Esophagus (tissue), 2 donors: ENCODE data around the gene C2CD4D. TPM values are rescaled to one million over a fixed set of nuclear protein-coding genes. Genes with fewer than 3 reads are reported as not detected.

Source experiments
- H3K27ac ChIP-seq, 2 donors: one replicate each; pipeline ENCODE4 v1.5.1; 2013; ENCODE audit warnings: low read depth in 2 of 2, mild to moderate bottlenecking in 2 of 2, inconsistent platforms in 1 of 2, low read length in 1 of 2, moderate library complexity in 1 of 2
- H3K27me3 ChIP-seq, 2 donors: one replicate each; pipeline ENCODE4 v1.6.1; 2013; ENCODE audit warnings: low read length in 2 of 2, control low read depth in 1 of 2, mild to moderate bottlenecking in 1 of 2; ENCODE audit not compliant: insufficient read depth in 2 of 2, control insufficient read depth in 1 of 2
- H3K36me3 ChIP-seq, 2 donors: one replicate each; pipeline ENCODE4 v1.6.1; 2013; ENCODE audit warnings: low read length in 1 of 2; ENCODE audit not compliant: control insufficient read depth in 2 of 2, insufficient read depth in 2 of 2
- H3K4me1 ChIP-seq, 2 donors: one replicate each; pipeline ENCODE4 v1.6.1; 2013; ENCODE audit warnings: low read length in 1 of 2; ENCODE audit not compliant: control insufficient read depth in 2 of 2, insufficient read depth in 2 of 2
- H3K4me3 ChIP-seq, 2 donors: one replicate each; pipeline ENCODE4 v1.5.1; 2013; ENCODE audit warnings: low read length in 2 of 2, mild to moderate bottlenecking in 2 of 2, low read depth in 1 of 2, moderate library complexity in 1 of 2
- H3K9me3 ChIP-seq, 2 donors: one replicate each; pipeline ENCODE4 v1.6.1; 2013; ENCODE audit warnings: mild to moderate bottlenecking in 2 of 2, low read depth in 1 of 2, low read length in 1 of 2, moderate library complexity in 1 of 2; ENCODE audit not compliant: control insufficient read depth in 2 of 2, insufficient read depth in 1 of 2
- WGBS, 2 donors: extraction: QIAGEN DNeasy Blood & Tissue Kit; methylation state at CpG; one replicate each; pipeline ENCODE4 v1.1.7; 2013; 5-methylcytosine and 5-hydroxymethylcytosine counted together
- polyA plus RNA-seq, 2 donors: library from polyadenylated mRNA; stranded (reverse); fragments of 200-250 nt; gene quantifications; one replicate each; pipeline ENCODE4 v1.2.3, GENCODE V29; 2013
- donor health status: healthy with polysubstance abuse.
- donor health status: Bipolar disorder and iron deficiency.

Gene C2CD4D
- polyA plus RNA-seq, 2 donors: 0.12 to 0.19 TPM

DNA sequence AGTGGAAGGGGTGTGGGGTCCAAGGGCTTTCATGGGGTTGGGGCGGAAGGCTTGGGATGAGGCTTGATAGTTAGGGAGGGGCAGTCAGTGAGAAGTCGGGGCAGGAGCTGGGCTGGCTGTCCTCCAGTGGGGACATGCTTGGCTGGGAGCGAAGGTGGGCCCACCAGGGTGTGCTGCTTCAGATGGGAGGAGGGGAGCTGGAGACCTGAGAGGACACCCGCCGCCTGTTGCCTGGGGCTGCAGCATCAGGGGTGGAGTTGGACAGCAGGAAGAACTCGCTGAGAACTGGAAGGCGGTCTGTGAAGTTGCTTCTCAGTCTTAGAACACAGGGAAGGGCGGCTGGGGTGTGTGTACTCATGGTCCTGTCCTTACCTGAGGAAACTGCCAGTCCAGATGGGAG, 12.3 kb upstream of the C2CD4D start:
- no peak overlapping the region for H3K27ac ChIP-seq
- H3K36me3 ChIP-seq: no peaks in the 10 kb centered on the region
- no peaks in the 10 kb centered on the region for H3K27me3 ChIP-seq
- no peak overlapping the region for H3K4me3 ChIP-seq
- WGBS, 2 donors: 73 to 79% methylated on average over 8 of the region's 8 CpGs
- peaks cover 3 to 6% of the 10 kb centered on the region in 2 donors for H3K4me1 ChIP-seq
- peaks cover 0 to 2% of the 10 kb centered on the region in 2 donors for H3K9me3 ChIP-seq

DNA sequence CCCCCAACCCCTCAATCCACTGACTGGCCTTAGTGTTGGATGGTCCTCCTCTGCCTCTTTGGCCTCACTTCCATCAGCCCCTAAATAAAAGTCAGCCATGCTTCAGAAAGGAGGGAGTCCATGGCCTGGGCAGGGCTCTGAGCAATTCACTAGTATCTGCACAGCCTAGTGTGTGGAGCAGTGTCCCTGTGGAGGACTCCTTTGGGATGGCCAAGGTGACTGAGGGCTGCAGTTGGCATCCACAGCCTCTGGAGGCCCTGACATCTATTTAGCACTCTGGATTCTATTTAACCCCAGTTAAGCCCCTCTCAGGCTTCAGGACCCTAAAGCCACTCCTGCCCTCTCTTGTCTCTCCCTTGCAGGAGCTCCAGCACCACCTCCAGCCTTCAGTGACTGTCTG, 10.3 kb upstream of the C2CD4D start:
- Histone ChIP-seq H3K4me3 (no peak overlapping the region), H3K4me1 (peaks cover 3 to 6% of the 10 kb centered on the region in 2 donors), H3K36me3 (no peaks in the 10 kb centered on the region), H3K9me3 (peaks cover 0 to 2% of the 10 kb centered on the region in 2 donors), H3K27me3 (no peaks in the 10 kb centered on the region), H3K27ac (no peak overlapping the region)

DNA sequence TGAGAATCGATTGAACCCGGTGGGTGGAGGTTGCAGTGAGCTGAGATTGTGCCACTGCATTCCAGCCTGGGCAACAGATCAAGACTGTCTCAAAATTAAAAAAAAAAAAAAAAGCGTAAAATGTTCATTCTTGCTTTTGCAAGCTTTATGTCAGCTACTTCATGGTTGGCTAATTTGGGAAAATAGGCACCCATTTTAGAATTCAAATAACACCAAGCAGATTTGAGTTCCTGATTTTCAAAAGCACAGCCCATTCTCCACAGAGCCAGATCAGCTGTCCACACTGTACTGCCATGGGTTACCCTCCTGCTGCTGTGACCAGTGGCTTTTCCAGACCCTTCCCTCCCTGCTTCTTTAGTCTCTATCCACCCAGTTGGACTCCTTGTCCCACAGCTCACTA, 9.5 kb upstream of the C2CD4D start:
- Histone ChIP-seq H3K27ac (no peak overlapping the region), H3K4me3 (no peak overlapping the region), H3K9me3 (peaks cover 0 to 2% of the 10 kb centered on the region in 2 donors), H3K27me3 (no peaks in the 10 kb centered on the region), H3K36me3 (no peaks in the 10 kb centered on the region), H3K4me1 (peaks cover 3 to 6% of the 10 kb centered on the region in 2 donors)
- WGBS, 2 donors: 41 to 48% methylated on average over 3 of the region's 3 CpGs

DNA sequence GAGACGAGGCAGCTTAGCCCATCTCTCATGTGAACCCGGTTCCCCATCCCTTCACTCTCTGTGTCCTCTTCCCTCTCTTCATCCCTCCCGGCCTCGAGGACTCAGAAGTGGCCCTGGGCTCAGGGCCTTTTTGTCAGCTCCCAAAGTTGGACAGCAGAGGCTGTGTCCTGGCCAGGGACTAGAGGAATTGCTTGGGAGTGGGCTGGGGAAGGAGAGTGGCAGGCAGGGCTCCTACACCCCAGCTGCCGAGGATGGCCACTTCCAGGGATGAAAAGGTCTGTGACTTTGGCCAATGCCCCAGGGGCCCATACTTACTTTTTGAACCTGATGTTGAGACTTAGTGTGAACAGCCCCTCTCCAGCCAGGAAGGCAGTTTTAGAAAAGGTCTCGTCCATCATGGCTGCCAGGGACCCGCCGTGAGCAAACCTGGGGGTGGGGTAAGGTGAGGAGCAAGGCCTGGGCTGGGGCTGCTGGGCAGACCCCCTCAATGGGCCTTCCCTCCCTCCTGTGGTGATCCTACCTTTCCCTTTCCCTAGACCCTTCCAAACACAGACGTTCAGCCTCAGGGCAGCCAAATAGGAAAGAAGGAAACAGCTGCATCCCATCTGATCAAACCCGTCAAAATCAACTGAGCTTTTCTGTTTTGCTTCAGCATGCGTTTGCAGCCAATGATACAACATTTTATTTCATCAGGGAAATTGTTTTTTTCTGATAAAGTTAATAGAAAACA, 8.4 kb upstream of the C2CD4D start:
- H3K27ac ChIP-seq: no peak overlapping the region
- no peaks in the 10 kb centered on the region for H3K27me3 ChIP-seq
- peaks cover 0 to 2% of the 10 kb centered on the region in 2 donors for H3K9me3 ChIP-seq
- WGBS, 2 donors: 64 to 69% methylated on average over 11 of the region's 11 CpGs
- no peaks in the 10 kb centered on the region for H3K36me3 ChIP-seq
- H3K4me3 ChIP-seq: no peak overlapping the region
- H3K4me1 ChIP-seq: peaks cover 0 to under 1% of the 10 kb centered on the region in 2 donors

DNA sequence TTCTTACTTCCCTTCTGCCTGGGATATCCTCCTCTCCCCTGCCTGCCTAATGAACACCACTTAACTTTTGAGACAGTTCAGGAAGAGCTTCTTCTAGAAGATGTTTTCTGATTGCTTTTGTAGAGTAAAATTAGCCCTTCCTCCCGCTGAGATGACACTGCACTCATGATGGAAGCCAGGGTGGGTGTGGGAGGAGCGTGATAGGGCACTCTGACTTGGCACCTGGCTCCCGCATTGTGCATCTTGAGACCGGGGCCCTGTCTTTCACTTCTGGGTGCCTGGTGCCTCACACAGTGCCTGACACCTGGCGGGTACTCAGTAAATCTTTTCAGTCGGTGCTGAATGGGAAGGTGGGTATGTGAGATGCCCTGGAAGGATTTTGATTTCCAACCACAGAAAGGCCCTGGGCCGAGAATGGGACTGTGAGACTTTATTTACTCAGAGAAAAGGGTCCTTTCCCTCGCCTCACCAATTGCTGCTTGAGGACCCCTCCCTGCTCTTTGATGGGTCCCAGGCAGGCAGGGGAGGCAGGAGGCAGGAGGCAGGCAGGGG, 7.1 kb upstream of the C2CD4D start:
- no peaks in the 10 kb centered on the region for H3K4me1 ChIP-seq
- H3K27me3 ChIP-seq: no peaks in the 10 kb centered on the region
- no peak overlapping the region for H3K27ac ChIP-seq
- no peaks in the 10 kb centered on the region for H3K36me3 ChIP-seq
- H3K9me3 ChIP-seq: no peaks in the 10 kb centered on the region
- WGBS, 2 donors: 87 to 95% methylated on average over 8 of the region's 8 CpGs
- H3K4me3 ChIP-seq: no peak overlapping the region

DNA sequence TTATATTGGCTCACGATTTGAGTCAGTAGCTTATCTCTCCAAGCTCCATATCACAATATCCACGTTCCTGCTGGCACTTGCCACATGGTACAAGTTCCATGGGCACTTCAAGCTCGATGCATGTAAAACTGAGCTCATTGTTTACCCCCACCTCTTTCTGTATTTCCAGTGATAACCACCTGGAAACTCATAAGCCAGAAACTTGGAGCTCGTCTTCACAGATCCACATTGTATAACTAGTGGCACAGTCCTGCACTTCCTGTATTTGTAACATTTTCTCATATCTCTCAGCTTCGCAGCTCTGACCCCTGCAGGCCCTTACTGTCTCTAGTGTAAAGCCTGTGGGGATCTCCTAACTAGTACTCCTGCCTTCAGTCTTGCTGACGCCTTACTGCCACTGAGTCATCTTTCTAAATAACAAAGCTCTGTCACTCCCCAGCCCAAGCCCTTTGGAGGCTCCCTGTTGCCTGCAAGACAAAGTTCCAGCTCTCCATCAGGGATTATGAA, 6.5 kb upstream of the C2CD4D start:
- Histone ChIP-seq H3K27ac (no peak overlapping the region), H3K4me1 (no peaks in the 10 kb centered on the region), H3K4me3 (no peak overlapping the region), H3K9me3 (no peaks in the 10 kb centered on the region), H3K36me3 (no peaks in the 10 kb centered on the region), H3K27me3 (no peaks in the 10 kb centered on the region)
- WGBS, 2 donors: 52 to 59% methylated on average over 6 of the region's 6 CpGs

DNA sequence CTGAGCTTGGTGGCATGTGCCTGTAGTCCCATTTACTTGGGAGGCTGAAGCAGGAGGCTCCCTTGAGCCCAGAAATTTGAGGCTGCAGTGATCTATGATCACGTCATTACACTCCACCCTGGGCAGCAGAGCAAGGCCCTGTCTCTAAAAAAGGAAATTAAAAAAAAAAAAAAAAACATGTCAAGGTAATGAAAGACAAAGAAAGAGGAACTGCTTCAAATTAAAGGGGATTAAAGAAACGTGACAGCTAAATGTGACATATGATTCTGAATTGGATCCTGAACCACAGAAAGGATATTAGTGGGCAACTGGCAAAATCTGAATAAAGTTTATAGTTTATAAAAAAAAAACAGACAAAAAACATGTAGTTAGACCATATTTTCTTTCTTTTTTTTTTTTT, 3.8 kb upstream of the C2CD4D start:
- H3K27ac ChIP-seq: no peak overlapping the region
- 79 to 81% methylated on average over 2 of the region's 2 CpGs for WGBS, 2 donors

DNA sequence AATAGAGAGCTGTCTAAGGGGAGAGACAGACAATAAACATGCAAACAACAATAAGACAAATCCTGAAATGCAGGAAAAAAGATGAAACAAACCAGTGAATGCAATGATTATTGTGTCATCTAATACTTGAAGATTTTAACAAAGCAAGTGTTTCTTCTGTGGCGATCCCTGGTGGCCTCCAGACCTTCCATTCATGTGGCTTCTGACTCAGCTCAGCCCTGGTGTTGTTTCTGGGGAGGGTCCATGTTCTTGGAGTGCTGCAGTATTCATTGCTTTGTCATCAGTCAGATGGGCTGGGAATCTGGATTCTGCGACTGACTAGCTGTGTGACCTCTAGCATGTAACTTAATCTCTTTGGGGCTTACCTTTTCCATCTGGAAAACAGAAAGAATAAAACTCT, 1.5 kb upstream of the C2CD4D start:
- H3K9me3 ChIP-seq: no peaks in the 10 kb centered on the region
- H3K27ac ChIP-seq: no peak overlapping the region
- no peaks in the 10 kb centered on the region for H3K27me3 ChIP-seq
- no peaks in the 10 kb centered on the region for H3K36me3 ChIP-seq
- whole genome bisulfite sequencing, 2 donors: 88 to 91% methylated on average over 2 of the region's 2 CpGs
- no peak overlapping the region for H3K4me3 ChIP-seq
- H3K4me1 ChIP-seq: peaks cover 0 to 15% of the 10 kb centered on the region in 2 donors

More for the DNA sequence above, 3.8 kb upstream of the C2CD4D start:
- H3K4me1 ChIP-seq: peaks cover 0 to 15% of the 10 kb centered on the region in 2 donors
- no peak overlapping the region for H3K4me3 ChIP-seq
- no peaks in the 10 kb centered on the region for H3K27me3 ChIP-seq
- H3K36me3 ChIP-seq: no peaks in the 10 kb centered on the region
- H3K9me3 ChIP-seq: no peaks in the 10 kb centered on the region

DNA sequence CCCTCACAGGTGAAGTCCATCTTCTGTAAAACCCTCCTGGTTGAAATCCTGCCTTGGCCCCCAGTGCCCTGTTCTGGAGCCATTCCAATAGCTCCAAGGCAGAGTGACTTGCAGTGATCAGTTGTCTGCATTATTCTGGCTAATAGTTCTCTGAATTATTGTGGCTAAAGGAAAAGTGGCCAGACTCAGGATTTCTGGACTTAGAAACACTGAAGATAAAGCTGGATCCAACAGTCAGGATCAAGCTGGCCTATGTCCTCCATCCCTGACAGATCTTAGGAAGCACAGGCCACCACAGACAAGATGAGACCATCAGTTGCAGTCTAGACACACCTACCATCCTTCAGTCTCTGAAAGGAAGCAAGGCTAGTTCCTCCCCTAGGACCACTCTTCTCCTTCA, 801 bp upstream of the C2CD4D start:
- H3K27ac ChIP-seq: peak overlapping the region; percentile 67 to 73
- peak overlapping the region; percentile 47 to 58 for H3K4me3 ChIP-seq

DNA sequence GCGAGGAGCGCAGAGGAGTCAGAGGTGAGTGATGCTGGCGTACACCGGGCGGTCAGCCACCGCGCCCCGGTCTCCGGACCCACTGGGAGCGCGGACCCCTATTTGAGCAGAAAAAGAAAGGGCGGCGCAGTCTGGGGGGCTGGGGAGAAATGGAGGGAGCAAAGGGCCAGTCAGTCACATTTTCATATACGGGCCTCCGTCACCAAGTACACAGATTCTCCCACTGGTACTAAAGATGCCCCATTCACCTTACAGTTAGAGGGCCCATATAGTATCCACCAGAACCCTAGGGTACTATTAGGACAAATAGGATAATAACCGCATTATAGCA, 573 bp downstream of the C2CD4D start:
- Histone ChIP-seq H3K36me3 (no peaks in the 10 kb centered on the region), H3K9me3 (no peaks in the 10 kb centered on the region), H3K27ac (peak overlapping the region in 1 of 2 donors; percentile 26), H3K4me3 (peak overlapping the region; percentile 47 to 58), H3K4me1 (peaks cover 0 to 15% of the 10 kb centered on the region in 2 donors), H3K27me3 (no peaks in the 10 kb centered on the region)
- 38 to 56% methylated on average over 13 to 16 of the region's 16 CpGs for WGBS, 2 donors

More for the DNA sequence above, 801 bp upstream of the C2CD4D start:
- no peaks in the 10 kb centered on the region for H3K9me3 ChIP-seq
- H3K36me3 ChIP-seq: no peaks in the 10 kb centered on the region
- no peaks in the 10 kb centered on the region for H3K27me3 ChIP-seq
- H3K4me1 ChIP-seq: peaks cover 0 to 15% of the 10 kb centered on the region in 2 donors
